Stimulated activated CD4-positive, alpha-beta T cell treated with anti-CD3 and anti-CD28 coated beads, Interleukin-1b, Interleukin-23, amount 100 ng/mL, for 4 hours (primary cell): Measurements from ENCODE around the gene SLC13A4.

Experiments
- DNase-seq, 2 donors: peaks; one replicate each; pipeline ENCODE4 v3.0.0-alpha.2; 2020; ENCODE audit warnings: low read depth in 2 of 2

SLC13A4 gene

GRCh38 chr7:135719688-135720087, 8.3 kb downstream of the SLC13A4 start:
- no peak for DNase-seq

- no peak for DNase-seq
These were observed 9.1 kb downstream of the SLC13A4 start for GRCh38 chr7:135718794-135719437.

- no peak for DNase-seq
These were observed 9.8 kb downstream of the SLC13A4 start for GRCh38 chr7:135718219-135718618.

GRCh38 chr7:135717693-135718092, 10.3 kb downstream of the SLC13A4 start:
- no peak for DNase-seq

- no peak for DNase-seq
These were observed 11.2 kb downstream of the SLC13A4 start for GRCh38 chr7:135716677-135717238.

GRCh38 chr7:135715673-135716072, 12.3 kb downstream of the SLC13A4 start:
- no peak for DNase-seq

- DNase-seq: no peak
These were observed 12.9 kb downstream of the SLC13A4 start for GRCh38 chr7:135715055-135715522.

GRCh38 chr7:135714534-135715009, 13.4 kb downstream of the SLC13A4 start:
- no peak for DNase-seq

GRCh38 chr7:135713836-135714470, 14.0 kb downstream of the SLC13A4 start:
- no peak for DNase-seq

- no peak for DNase-seq
These were observed 15.2 kb downstream of the SLC13A4 start for GRCh38 chr7:135712796-135713195.

GRCh38 chr7:135712182-135712782, 15.7 kb downstream of the SLC13A4 start:
- DNase-seq: no peak

GRCh38 chr7:135711139-135711469, 16.9 kb downstream of the SLC13A4 start:
- DNase-seq: no peak

- no peak for DNase-seq
These were observed 17.4 kb downstream of the SLC13A4 start for GRCh38 chr7:135710417-135711138.

GRCh38 chr7:135709508-135709907, 18.5 kb downstream of the SLC13A4 start:
- DNase-seq: no peak

GRCh38 chr7:135708041-135708440, 19.9 kb downstream of the SLC13A4 start:
- no peak for DNase-seq

- DNase-seq: no peak
These were observed 20.4 kb downstream of the SLC13A4 start for GRCh38 chr7:135707570-135707966.

- DNase-seq: no peak
These were observed 21.0 kb downstream of the SLC13A4 start for GRCh38 chr7:135706858-135707569.

- no peak for DNase-seq
These were observed 21.8 kb downstream of the SLC13A4 start for GRCh38 chr7:135706038-135706742.

GRCh38 chr7:135704698-135705097, 23.3 kb downstream of the SLC13A4 start:
- no peak for DNase-seq

GRCh38 chr7:135704074-135704473, 23.9 kb downstream of the SLC13A4 start:
- no peak for DNase-seq
